Esophagus muscularis mucosa (tissue), 4 donors: ENCODE data around the gene PRKACG. TPM values are rescaled to one million over a fixed set of nuclear protein-coding genes. Genes with fewer than 3 reads are reported as not detected.
A peak's percentile ranks its signal among the peaks of the same experiment; 100 is the strongest.

Experiments used
- DNase-seq: peaks from one replicate; pipeline ENCODE4 v3.0.0-alpha.2; 2017; ENCODE audit errors: extremely low spot score
- H3K27ac ChIP-seq, 4 donors: fragments of 200-600 bp; sonication (generic); replicated peaks in 1 of 4; 1 replicate in 3 of 4; 2 replicates in 1 of 4; pipeline ENCODE4 v1.5.1; 2016 to 2019; ENCODE audit warnings: mild to moderate bottlenecking in 1 of 4
- H3K27me3 ChIP-seq, 4 donors: fragments of 200-600 bp; sonication (generic); one replicate each; pipeline versions ENCODE4 v1.5.1 to v1.6.0; 2016 to 2019
- H3K36me3 ChIP-seq, 4 donors: fragments of 200-600 bp; sonication (generic); one replicate each; pipeline ENCODE4 v1.5.1; 2016 to 2019
- H3K4me1 ChIP-seq, 4 donors: fragments of 200-600 bp; sonication (generic); one replicate each; pipeline ENCODE4 v1.5.1; 2016 to 2019
- H3K4me3 ChIP-seq, 4 donors: fragments of 200-600 bp; sonication (generic); 1 replicate in 2 of 4; 2 replicates in 2 of 4; pipeline ENCODE4 v1.5.1; 2016 to 2019; ENCODE audit warnings: mild to moderate bottlenecking in 4 of 4, moderate library complexity in 1 of 4
- H3K9me3 ChIP-seq, 4 donors: fragments of 200-600 bp; sonication (generic); 1 replicate in 3 of 4; 2 replicates in 1 of 4; pipeline ENCODE4 v1.5.1; 2016 to 2019
- EP300 ChIP-seq: sonication (generic); formaldehyde crosslinking; IDR thresholded peaks from one replicate; pipeline ENCODE4 v1.6.1; 2017; ENCODE audit warnings: antibody characterized with exemption
- POLR2A ChIP-seq: fragments of 450-650 bp; IDR thresholded peaks from one replicate; pipeline ENCODE4 v1.6.1; 2017; ENCODE audit warnings: antibody characterized with exemption, moderate library complexity, mild to moderate bottlenecking, low read depth
- POLR2AphosphoS5 ChIP-seq, 2 donors: sonication (generic); formaldehyde crosslinking; IDR thresholded peaks; one replicate each; pipeline ENCODE4 v1.6.1; 2017; ENCODE audit warnings: antibody characterized with exemption in 2 of 2
- WGBS: methylation state at CpG from one replicate; pipeline ENCODE4 v1.1.5; 2018; 5-methylcytosine and 5-hydroxymethylcytosine counted together
- intact Hi-C: fragments of 100-400 bp; cut with DNase I; formaldehyde crosslinking; loops from one replicate; pipeline ENCODE4 v1.15.1; 2023
- total RNA-seq, 4 donors: library from RNA; depleted of rRNA; stranded (reverse); fragments of >200 nt; gene quantifications; one replicate each; pipeline versions ENCODE4 v1.1.0 to v1.2.1, GENCODE V29; 2016
- TF ChIP-seq, protein P1 (sequence below), 3 experiments: fragments of 200-600 bp in 2 of 3; fragments of 450-650 bp in 1 of 3; sonication (generic) in 2 of 3; IDR thresholded peaks; one replicate each; pipeline ENCODE4 v1.5.1; 2017 to 2019; ENCODE audit warnings: antibody characterized with exemption in 3 of 3, mild to moderate bottlenecking in 2 of 3, moderate library complexity in 1 of 3

PRKACG gene
- total RNA-seq, 4 donors from 2014 or later: not detected

DNA sequence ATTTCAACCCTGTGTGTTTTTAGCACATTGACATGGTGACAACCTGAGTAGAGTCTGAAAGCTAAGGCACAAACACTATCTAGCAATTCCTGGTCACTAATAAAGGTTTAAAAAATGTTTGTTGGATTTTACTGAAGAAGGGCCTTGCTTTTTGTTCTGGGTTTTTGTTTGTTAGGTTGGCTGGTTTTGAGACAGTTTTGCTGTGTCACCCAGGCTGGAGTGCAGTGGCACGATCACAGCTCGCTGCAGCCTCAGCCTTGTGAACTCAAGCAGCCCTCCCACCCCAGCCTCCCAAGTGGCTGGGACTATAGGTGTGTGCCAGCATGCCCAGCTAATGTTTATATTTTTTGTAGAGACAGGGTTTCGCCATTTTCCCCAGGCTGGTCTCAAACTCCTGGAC is 39.0 kb downstream of the PRKACG start:
- no peak for DNase-seq
- no peaks in the 10 kb centered on the region for H3K36me3 ChIP-seq
- WGBS: 82% methylated on average over 3 of the region's 3 CpGs
- intact Hi-C loops: no loop called here
- TF ChIP-seq POLR2AphosphoS5 (IDR thresholded peaks at IDR 0.05) (no peak), POLR2A (no peak), EP300 (no peak)
- TF ChIP-seq, protein P1, sequence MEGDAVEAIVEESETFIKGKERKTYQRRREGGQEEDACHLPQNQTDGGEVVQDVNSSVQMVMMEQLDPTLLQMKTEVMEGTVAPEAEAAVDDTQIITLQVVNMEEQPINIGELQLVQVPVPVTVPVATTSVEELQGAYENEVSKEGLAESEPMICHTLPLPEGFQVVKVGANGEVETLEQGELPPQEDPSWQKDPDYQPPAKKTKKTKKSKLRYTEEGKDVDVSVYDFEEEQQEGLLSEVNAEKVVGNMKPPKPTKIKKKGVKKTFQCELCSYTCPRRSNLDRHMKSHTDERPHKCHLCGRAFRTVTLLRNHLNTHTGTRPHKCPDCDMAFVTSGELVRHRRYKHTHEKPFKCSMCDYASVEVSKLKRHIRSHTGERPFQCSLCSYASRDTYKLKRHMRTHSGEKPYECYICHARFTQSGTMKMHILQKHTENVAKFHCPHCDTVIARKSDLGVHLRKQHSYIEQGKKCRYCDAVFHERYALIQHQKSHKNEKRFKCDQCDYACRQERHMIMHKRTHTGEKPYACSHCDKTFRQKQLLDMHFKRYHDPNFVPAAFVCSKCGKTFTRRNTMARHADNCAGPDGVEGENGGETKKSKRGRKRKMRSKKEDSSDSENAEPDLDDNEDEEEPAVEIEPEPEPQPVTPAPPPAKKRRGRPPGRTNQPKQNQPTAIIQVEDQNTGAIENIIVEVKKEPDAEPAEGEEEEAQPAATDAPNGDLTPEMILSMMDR (IDR thresholded peaks at IDR 0.05): no peak
- peak overlapping the region in 2 of 4 donors; percentile 16 to 22 for H3K27ac ChIP-seq
- H3K4me3 ChIP-seq: peak overlapping the region; percentile 7 to 24 (median 12)
- peaks cover 5 to 11% (median 6%) of the 10 kb centered on the region in 4 donors for H3K4me1 ChIP-seq
- no peaks in the 10 kb centered on the region for H3K27me3 ChIP-seq
- no peaks in the 10 kb centered on the region for H3K9me3 ChIP-seq

DNA sequence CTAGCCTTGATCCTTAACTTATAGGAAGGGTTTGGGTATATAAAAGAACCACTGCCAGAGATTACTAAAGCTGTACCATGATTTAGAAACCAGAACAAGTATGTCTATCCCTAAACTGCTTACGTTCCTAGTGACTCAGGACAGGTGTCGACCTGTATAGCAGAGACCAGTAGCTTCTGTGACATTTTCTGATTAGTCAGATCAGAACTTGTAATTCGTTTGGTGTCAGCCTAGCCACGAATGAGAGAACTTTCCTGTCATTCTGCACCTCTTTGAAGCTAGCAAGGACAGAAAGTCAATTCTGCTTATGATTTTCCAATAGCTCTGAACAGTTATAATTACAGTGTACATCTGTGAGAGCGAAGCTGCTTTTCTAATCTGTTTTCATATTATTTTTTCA is 39.5 kb downstream of the PRKACG start:
- Histone ChIP-seq H3K9me3 (no peaks in the 10 kb centered on the region), H3K4me1 (peaks cover 0 to 6% (median 1%) of the 10 kb centered on the region in 4 donors), H3K27ac (no peak overlapping the region), H3K4me3 (peak overlapping the region in 2 of 4 donors; percentile 7 to 13), H3K36me3 (no peaks in the 10 kb centered on the region), H3K27me3 (no peaks in the 10 kb centered on the region)
- 88% methylated on average over 5 of the region's 5 CpGs for WGBS
- TF ChIP-seq, protein P1 (IDR thresholded peaks at IDR 0.05): no peak
- TF ChIP-seq POLR2AphosphoS5 (IDR thresholded peaks at IDR 0.05): no peak
- TF ChIP-seq EP300: no peak
- TF ChIP-seq POLR2A: no peak
- DNase-seq: no peak
- intact Hi-C loops: no loop called here

DNA sequence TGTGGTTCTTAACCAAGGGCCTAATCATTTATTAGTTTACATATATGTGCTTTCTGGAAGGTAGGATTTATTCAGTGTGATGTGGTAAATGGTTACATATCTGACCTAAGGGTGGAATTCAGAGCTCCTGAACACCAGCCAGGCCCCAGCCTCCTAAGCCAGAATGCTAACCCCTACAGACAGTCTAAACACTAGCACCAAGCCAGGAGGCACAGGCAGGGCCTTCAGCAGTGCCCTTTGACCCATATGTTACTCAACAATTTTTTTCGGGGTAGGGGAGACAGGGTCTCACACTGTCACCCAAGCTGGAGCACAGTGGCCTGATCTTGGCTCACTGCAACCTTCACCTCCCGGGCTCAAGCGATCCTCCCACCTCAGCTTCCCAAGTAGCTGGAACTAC is 40.3 kb downstream of the PRKACG start:
- DNase-seq: no peak
- no peaks in the 10 kb centered on the region for H3K27me3 ChIP-seq
- no peaks in the 10 kb centered on the region for H3K36me3 ChIP-seq
- WGBS: 100% methylated on average over 3 of the region's 3 CpGs
- H3K27ac ChIP-seq: no peak overlapping the region
- TF ChIP-seq, protein P1 (IDR thresholded peaks at IDR 0.05): no peak
- no peak for TF ChIP-seq EP300
- TF ChIP-seq POLR2A: no peak
- no peak for TF ChIP-seq POLR2AphosphoS5 (IDR thresholded peaks at IDR 0.05)
- intact Hi-C loops: no loop called here
- H3K4me1 ChIP-seq: peaks cover 0 to under 1% (median 0%) of the 10 kb centered on the region in 4 donors
- no peaks in the 10 kb centered on the region for H3K9me3 ChIP-seq
- no peak overlapping the region for H3K4me3 ChIP-seq

DNA sequence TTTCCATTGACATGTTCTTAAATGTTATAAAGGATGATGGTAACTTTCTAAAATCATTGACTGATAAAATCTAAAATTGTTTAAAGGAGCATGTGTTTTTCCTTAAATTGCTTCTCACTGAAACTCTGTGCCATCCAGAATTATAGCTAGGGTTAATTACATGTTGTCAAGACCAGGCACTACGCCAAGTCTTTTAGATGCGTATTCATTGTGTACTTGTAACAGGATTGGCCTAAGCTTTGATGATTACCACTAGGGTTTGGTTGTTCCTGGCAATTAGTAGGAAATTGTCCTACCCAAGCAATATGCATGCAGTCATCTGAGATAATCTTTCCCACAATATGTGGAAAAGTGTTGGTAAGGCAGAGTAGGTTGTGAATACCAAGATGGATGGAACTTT is 43.8 kb downstream of the PRKACG start:
- Histone ChIP-seq H3K27me3 (no peaks in the 10 kb centered on the region), H3K4me3 (no peak overlapping the region), H3K9me3 (no peaks in the 10 kb centered on the region), H3K27ac (no peak overlapping the region), H3K4me1 (no peaks in the 10 kb centered on the region), H3K36me3 (no peaks in the 10 kb centered on the region)
- WGBS: 74% methylated on average over 2 of the region's 2 CpGs
- TF ChIP-seq POLR2A (no peak), POLR2AphosphoS5 (IDR thresholded peaks at IDR 0.05) (no peak), EP300 (no peak)
- TF ChIP-seq, protein P1 (IDR thresholded peaks at IDR 0.05): no peak
- intact Hi-C loops: no loop called here
- DNase-seq: no peak

DNA sequence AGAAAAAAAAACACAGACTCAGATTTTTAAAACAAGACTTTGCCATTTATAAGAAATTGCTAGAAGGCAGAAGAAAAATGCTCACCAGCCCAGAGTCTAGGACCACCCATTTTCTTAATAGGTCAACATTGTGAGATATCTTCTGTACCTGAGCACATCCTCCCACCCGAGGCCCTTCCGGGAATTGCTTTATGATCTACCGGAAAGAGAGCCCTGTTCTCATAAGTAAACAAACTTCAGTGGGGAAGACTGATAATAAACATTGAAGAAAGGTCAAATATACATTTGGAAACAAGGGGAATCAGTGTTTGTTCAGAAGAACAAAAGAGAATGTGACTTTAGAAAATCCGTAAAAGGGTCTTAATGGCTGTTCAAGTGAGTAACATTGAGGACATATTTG is 44.4 kb downstream of the PRKACG start:
- Histone ChIP-seq H3K9me3 (no peaks in the 10 kb centered on the region), H3K4me3 (no peak overlapping the region), H3K27me3 (no peaks in the 10 kb centered on the region), H3K36me3 (no peaks in the 10 kb centered on the region), H3K27ac (no peak overlapping the region), H3K4me1 (no peaks in the 10 kb centered on the region)
- no peak for DNase-seq
- intact Hi-C loops: no loop called here
- 55% methylated on average over 4 of the region's 4 CpGs for WGBS
- TF ChIP-seq POLR2A (no peak), EP300 (no peak), POLR2AphosphoS5 (IDR thresholded peaks at IDR 0.05) (no peak)
- TF ChIP-seq, protein P1 (IDR thresholded peaks at IDR 0.05): no peak
